GM18861 (cell line): ENCODE results near the gene LAYN.

Experiments used
- ATAC-seq: cut with Tn5 transposase; IDR thresholded peaks from one replicate; pipeline ENCODE4 v1.9.1; 2021; ENCODE audit not compliant: unreplicated experiment

LAYN gene

GRCh38 chr11:111530091-111530490 lies 10.4 kb upstream of the LAYN start:
- ATAC-seq, result no peak

GRCh38 chr11:111531136-111531535 lies 9.4 kb upstream of the LAYN start:
- ATAC-seq, result no peak

- ATAC-seq, result peak; percentile 67
Observed at GRCh38 chr11:111531687-111532364, 8.7 kb upstream of the LAYN start.

GRCh38 chr11:111532365-111532709 lies 8.2 kb upstream of the LAYN start:
- ATAC-seq, result no peak

- no peak for ATAC-seq
Observed at GRCh38 chr11:111535281-111535680, 5.2 kb upstream of the LAYN start.

- no peak for ATAC-seq
Observed at GRCh38 chr11:111537336-111537860, 3.1 kb upstream of the LAYN start.

- ATAC-seq, result no peak
Observed at GRCh38 chr11:111538407-111539114, 2.0 kb upstream of the LAYN start.

GRCh38 chr11:111539426-111540113 lies 950 bp upstream of the LAYN start:
- no peak for ATAC-seq

- no peak for ATAC-seq
Observed at GRCh38 chr11:111540937-111541253, 375 bp downstream of the LAYN start.

GRCh38 chr11:111541254-111542061 lies 938 bp downstream of the LAYN start:
- ATAC-seq, result no peak

GRCh38 chr11:111542606-111543275 lies 2.2 kb downstream of the LAYN start:
- no peak for ATAC-seq

GRCh38 chr11:111548525-111548924 lies 8.0 kb downstream of the LAYN start:
- ATAC-seq, result no peak

- ATAC-seq, result no peak
Observed at GRCh38 chr11:111549196-111549868, 8.8 kb downstream of the LAYN start.

- ATAC-seq, result no peak
Observed at GRCh38 chr11:111549869-111550203, 9.3 kb downstream of the LAYN start.

- no peak for ATAC-seq
Observed at GRCh38 chr11:111550258-111550657, 9.7 kb downstream of the LAYN start.

- no peak for ATAC-seq
Observed at GRCh38 chr11:111554532-111554931, 14.0 kb downstream of the LAYN start.

GRCh38 chr11:111555255-111555654 lies 14.7 kb downstream of the LAYN start:
- no peak for ATAC-seq

- ATAC-seq, result no peak
Observed at GRCh38 chr11:111557425-111558111, 17.0 kb downstream of the LAYN start.

- no peak for ATAC-seq
Observed at GRCh38 chr11:111559800-111560464, 19.4 kb downstream of the LAYN start.
